ENCODE measurements around the gene RBM4.

- TF ChIP-seq CTCF (IDR thresholded peaks at IDR 0.05) (no peak), POLR2A (IDR thresholded peaks at IDR 0.05) (no peak)
Observed at GRCh38 chr11:66617155-66617834, 21.2 kb upstream of the RBM4 start.

Data from tibial nerve (tissue), 3 donors.